ENCODE measurements around the gene SBK1. TPM values are rescaled to one million over a fixed set of nuclear protein-coding genes. Genes with fewer than 3 reads are reported as not detected.
"Not testable (repeated sequence)": the region's sequence is repeated elsewhere in the genome, so short reads cannot be mapped to it uniquely, and the experiment has no call there.

The SBK1 gene
- total RNA-seq (2014; rRNA removed; shearing (Covaris generic)) (0.22 and 0.46 TPM in 2 replicates), total RNA-seq (2022) (0.63 TPM in 2 replicates), Bru-seq, nascent RNA (percentile 22 among the genes with signal in this experiment), BruChase-seq, experiment 1, labeled RNA remaining after a 6-hour chase (percentile 23 among the genes with signal in this experiment), BruChase-seq, experiment 2, labeled RNA remaining after a 2-hour chase (percentile 22 among the genes with signal in this experiment)
- long read RNA-seq, full-length matches to known transcripts = 1 of 1 reads
- long read RNA-seq, partial matches to known transcripts = 0 of 1 reads
- long read RNA-seq, other reads (novel, unspliced or antisense) = 0 of 1 reads

DNA sequence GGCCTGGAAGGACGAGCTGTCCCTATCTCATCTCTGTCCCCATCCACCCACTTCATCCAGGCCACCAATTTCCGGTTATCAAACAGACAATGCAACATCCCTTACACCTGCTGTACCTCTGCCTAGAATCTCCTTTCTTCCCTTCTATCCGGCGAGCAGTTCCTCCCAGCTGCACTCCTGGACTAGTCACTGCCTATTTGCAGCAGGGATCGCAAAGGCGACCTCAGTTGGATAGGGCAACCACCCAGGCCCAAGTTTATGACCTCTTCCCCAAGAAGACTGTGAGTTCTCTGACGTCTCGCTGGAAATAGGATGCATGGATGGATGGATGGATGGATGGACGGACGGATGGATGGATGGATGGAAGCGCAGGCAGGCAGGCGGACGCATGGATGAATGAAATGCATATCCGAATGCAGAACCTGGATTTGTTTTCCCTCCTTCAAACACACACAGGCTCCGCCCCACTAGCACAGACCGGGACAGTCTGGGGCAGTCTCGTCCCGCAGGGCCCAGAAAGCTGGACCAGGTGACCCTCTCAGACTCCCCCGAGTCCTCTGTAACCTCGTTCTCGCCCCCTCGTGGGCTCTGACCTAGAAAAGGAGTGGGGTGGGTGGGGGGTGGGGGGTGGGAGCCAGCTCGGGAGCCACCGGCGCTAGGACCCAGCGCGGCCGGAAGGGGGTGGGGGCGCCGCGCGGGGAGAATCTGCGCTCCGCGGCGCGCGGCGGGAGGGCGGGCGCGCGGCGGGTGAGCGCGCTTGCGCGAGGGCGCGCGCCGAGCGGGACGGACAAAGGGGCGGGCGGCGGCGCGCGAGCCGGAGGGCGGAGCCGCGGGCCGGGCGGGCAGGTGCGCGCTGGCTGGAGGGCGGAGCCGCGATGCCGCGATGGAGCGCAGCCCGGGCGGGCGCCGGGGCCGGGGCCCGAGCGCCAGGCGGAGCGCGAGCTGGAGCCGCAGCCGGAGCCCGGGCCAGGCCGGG is at the start of gene SBK1:
Gene SBK1 (plus strand): TSS at position 875 of the 976 bp plus-strand sequence. CDS start 24,867 bp downstream, outside the sequence.
- Histone ChIP-seq H3K4me2 (ENCODE audit: low read length) (peak within 1 kb of the TSS; percentile 74), H4K20me1 (ENCODE audit: insufficient read depth, low read length) (no peaks in the 10 kb centered on the region; the same call in 1 of the 2 replicates), H2AFZ (ENCODE audit: low read length) (peak within 1 kb of the TSS; percentile 86), H3K9me3 (ENCODE audit: low read length) (no peaks in the 10 kb centered on the region), H3K79me2 (ENCODE audit: insufficient read depth, low read depth, low read length) (no peaks in the 10 kb centered on the region), H3K4me1 (ENCODE audit: insufficient read depth, low read length, poor library complexity, severe bottlenecking) (peaks cover 17% of the 10 kb centered on the region), H3K9me2 (ENCODE audit: insufficient read depth, low read length) (no peaks in the 10 kb centered on the region), H3K36me3 (ENCODE audit: insufficient read depth, low read length) (no peaks in the 10 kb centered on the region), H3K4me3 (ENCODE audit: low read depth, low read length, poor library complexity, severe bottlenecking) (peak within 1 kb of the TSS; percentile 75), H3K27ac (ENCODE audit: low read depth, low read length, poor library complexity, severe bottlenecking) (peak within 1 kb of the TSS; percentile 20)
- CTCF ChIA-PET (ENCODE audit: unreplicated experiment) = no interaction called here
- DNase-seq (ENCODE audit: low spot score) = peak; percentile 90
- no peak for TF ChIP-seq EZH2phosphoT487 (IDR thresholded peaks at IDR 0.05; ENCODE audit: borderline replicate concordance, low read depth, low read length)
- TF ChIP-seq, protein P1, sequence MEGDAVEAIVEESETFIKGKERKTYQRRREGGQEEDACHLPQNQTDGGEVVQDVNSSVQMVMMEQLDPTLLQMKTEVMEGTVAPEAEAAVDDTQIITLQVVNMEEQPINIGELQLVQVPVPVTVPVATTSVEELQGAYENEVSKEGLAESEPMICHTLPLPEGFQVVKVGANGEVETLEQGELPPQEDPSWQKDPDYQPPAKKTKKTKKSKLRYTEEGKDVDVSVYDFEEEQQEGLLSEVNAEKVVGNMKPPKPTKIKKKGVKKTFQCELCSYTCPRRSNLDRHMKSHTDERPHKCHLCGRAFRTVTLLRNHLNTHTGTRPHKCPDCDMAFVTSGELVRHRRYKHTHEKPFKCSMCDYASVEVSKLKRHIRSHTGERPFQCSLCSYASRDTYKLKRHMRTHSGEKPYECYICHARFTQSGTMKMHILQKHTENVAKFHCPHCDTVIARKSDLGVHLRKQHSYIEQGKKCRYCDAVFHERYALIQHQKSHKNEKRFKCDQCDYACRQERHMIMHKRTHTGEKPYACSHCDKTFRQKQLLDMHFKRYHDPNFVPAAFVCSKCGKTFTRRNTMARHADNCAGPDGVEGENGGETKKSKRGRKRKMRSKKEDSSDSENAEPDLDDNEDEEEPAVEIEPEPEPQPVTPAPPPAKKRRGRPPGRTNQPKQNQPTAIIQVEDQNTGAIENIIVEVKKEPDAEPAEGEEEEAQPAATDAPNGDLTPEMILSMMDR (conservative IDR thresholded peaks at IDR 0.05; ENCODE audit: low read length) = no peak
- POLR2A ChIA-PET = interaction anchor here (0.7 kb wide), 1 partner anchor 17 kb away, joined by 4 read pairs; no protein-coding TSS in a partner anchor
- BruUV-seq (replicated peaks) = TSS peak; percentile 80
- intact Hi-C loops (cut with micrococcal nuclease; ENCODE audit: unreplicated experiment) = no loop called here

DNA sequence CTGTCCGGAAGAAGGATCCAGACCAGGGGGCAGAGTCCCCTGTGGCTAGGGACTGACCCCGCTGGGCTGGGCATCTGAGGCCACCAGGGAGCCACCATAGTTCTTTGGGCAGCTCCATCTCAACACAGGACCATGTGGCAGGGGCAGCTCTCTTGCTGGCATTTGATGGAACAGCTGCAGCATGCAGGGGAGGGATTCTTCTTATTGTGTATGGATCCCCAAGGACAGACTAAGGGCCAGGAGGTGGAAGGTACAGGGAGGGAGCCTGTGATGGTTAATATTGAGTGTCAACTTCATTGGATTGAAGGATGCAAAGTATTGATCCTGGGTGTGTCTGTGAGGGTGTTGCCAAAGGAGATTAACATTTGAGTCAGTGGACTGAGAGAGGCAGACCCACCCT is 42.8 kb upstream of the SBK1 start:
- POLR2A ChIA-PET = interaction anchor here (0.6 kb wide), 1 partner anchor 319 kb away, joined by 4 read pairs; no protein-coding TSS in a partner anchor
- H3K4me2 ChIP-seq (ENCODE audit: low read length); H4K20me1 ChIP-seq (ENCODE audit: insufficient read depth, low read length); BruUV-seq (replicated peaks); H3K36me3 ChIP-seq (ENCODE audit: insufficient read depth, low read length); H3K79me2 ChIP-seq (ENCODE audit: insufficient read depth, low read depth, low read length); H3K4me3 ChIP-seq (ENCODE audit: low read depth, low read length, poor library complexity, severe bottlenecking); H3K27ac ChIP-seq (ENCODE audit: low read depth, low read length, poor library complexity, severe bottlenecking); H3K9me2 ChIP-seq (ENCODE audit: insufficient read depth, low read length); H3K4me1 ChIP-seq (ENCODE audit: insufficient read depth, low read length, poor library complexity, severe bottlenecking); H2AFZ ChIP-seq (ENCODE audit: low read length); intact Hi-C loops (cut with micrococcal nuclease; ENCODE audit: unreplicated experiment); CTCF ChIA-PET (ENCODE audit: unreplicated experiment); H3K9me3 ChIP-seq (ENCODE audit: low read length); DNase-seq (ENCODE audit: low spot score): not testable (repeated sequence)

DNA sequence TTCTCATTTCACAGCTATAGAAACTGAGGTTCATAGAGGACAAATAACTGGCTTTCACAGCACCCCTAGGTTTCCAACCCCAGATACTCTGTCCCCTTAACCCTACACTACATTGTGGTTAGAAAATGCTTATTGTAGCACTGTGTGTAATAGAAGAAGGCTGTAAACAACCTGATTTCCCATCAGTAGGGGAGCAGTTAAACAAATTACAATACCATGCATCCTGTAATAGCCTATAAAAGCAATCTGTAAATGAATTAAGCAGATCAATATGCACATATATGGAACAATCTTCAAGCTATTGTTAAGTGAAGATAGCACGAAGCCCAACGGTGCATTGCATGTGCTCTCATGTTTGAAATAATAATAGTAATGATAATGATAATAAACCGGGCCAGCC is 41.3 kb upstream of the SBK1 start:
- no peaks in the 10 kb centered on the region for H3K79me2 ChIP-seq (ENCODE audit: insufficient read depth, low read depth, low read length)
- H3K9me3 ChIP-seq (ENCODE audit: low read length) = 0 out of 2 replicates have a peak, but pooled peaks cover 4% of the 10 kb centered on the region
- no peak for DNase-seq (ENCODE audit: low spot score)
- H3K4me1 ChIP-seq (ENCODE audit: insufficient read depth, low read length, poor library complexity, severe bottlenecking) = no peaks in the 10 kb centered on the region
- CTCF ChIA-PET (ENCODE audit: unreplicated experiment) = no interaction called here
- TF ChIP-seq, protein P1 (conservative IDR thresholded peaks at IDR 0.05; ENCODE audit: low read length) = no peak
- no peak for TF ChIP-seq EZH2phosphoT487 (IDR thresholded peaks at IDR 0.05; ENCODE audit: borderline replicate concordance, low read depth, low read length)
- no peak overlapping the region for H3K4me2 ChIP-seq (ENCODE audit: low read length)
- intact Hi-C loops (cut with micrococcal nuclease; ENCODE audit: unreplicated experiment) = no loop called here
- BruUV-seq (replicated peaks) = no TSS peak
- H3K27ac ChIP-seq (ENCODE audit: low read depth, low read length, poor library complexity, severe bottlenecking) = no peak overlapping the region
- no peaks in the 10 kb centered on the region for H3K9me2 ChIP-seq (ENCODE audit: insufficient read depth, low read length)
- H4K20me1 ChIP-seq (ENCODE audit: insufficient read depth, low read length) = no peaks in the 10 kb centered on the region
- no peak overlapping the region for H3K4me3 ChIP-seq (ENCODE audit: low read depth, low read length, poor library complexity, severe bottlenecking)
- H3K36me3 ChIP-seq (ENCODE audit: insufficient read depth, low read length) = no peaks in the 10 kb centered on the region
- no peak overlapping the region for H2AFZ ChIP-seq (ENCODE audit: low read length)
- POLR2A ChIA-PET = interaction anchor here (0.6 kb wide), 1 partner anchor 10 kb away, joined by 4 read pairs; no protein-coding TSS in a partner anchor

All from OCI-LY7 (cell line).